HPDE6-E6E7 (cell line): ENCODE measurements around the gene BOD1.

Experiments
- DNase-seq: peaks from one replicate; pipeline ENCODE4 v3.0.0; 2011; ENCODE audit warnings: missing footprints; ENCODE audit errors: extremely low spot score

BOD1 gene

DNA sequence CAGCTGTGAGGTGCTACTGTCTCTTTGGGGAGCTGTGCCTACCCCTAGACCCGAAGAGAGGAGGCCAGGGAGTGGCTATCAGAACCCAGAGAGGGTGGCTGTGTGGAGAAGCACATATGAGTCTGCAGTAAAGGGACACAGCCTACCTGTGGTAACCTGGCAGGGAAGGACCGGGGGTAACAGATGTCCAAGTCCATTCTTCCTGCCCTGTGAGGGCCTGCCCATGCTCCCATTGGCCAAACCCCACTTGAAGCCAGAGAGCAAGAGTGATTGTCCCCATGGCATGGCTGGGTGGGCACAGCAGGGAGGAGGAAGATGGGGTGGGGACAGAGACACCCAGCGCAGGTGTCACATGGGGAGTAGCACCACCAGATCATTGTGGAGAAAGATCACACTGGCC, 39.3 kb downstream of the BOD1 start:
- DNase-seq = no peak

DNA sequence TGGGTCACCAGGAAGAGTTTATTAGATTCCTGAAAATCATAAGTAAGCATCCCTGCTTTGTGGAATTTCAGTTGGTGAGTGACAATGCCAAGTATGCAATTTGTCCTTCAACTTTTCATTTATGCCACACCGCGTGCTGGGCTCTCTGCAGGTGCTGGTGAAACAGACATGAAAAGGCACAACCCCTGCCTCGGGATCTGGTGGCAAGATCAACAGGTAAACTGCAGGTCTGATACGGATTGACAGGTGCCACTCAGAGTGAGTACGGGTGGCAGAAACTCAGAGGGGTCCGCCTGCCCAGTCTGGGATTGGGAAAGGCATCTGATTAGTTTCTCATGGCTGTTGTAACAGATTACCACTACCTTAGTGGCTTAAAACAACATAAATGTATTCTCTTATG, 40.5 kb downstream of the BOD1 start:
- no peak for DNase-seq

DNA sequence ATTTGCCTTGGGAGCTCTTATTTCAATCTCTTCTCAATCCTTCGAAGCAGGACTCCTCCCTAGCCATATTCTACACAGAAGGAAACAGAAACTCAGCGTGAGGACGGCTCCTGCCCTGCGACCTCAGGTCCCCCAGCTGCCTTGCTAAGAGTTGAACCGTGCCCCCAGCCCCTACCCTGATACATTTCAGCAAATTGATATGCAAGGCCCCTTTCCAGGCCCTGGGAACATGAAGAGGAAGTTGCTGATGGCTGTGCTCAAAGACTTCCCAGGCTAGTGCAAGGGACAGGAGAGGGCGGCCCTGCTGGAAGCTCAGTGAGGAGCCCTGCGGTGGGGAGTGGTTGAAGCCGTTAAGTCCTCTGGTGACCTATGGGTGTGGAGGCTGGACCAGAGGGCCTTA, 41.5 kb downstream of the BOD1 start:
- no peak for DNase-seq

DNA sequence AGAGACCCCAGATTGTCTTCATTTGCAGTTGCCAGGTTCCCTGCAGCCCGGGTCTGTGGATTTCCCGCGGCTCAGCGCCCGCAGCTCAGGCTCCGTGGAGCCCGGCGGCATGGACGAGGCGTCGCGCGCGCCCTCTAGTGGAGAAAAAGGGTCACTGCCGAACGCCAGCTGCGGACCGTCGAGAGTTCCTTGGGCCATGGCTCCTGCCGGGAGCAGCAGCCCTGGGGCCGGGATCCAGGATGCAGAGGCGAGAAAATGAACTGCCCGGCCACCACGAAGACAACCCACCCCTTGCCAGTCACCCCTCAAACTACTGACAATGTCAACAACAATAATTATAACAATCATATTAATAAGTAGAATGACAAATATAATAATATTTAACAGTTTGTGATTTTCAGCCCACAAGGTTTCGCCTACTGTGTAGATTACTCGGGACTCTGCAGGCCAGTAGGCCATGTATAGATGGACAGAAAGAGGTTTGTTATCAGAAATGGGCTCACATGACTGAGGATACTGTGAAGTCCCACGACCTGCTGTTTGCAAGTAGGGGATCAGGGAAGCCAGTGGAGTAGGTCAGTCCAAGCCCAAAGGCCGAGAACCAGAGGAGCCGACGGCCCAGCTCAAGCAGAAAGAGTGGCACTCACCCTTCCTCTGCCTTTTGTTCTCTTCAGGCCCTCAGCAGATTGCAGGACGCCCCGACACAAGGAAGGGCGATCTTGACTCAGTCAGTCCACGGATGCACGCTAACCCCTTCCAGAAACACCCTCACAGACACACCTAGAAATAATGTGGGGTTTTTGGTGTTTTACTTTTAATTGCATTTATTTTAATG, 43.1 kb downstream of the BOD1 start:
- peak; percentile 71 for DNase-seq

DNA sequence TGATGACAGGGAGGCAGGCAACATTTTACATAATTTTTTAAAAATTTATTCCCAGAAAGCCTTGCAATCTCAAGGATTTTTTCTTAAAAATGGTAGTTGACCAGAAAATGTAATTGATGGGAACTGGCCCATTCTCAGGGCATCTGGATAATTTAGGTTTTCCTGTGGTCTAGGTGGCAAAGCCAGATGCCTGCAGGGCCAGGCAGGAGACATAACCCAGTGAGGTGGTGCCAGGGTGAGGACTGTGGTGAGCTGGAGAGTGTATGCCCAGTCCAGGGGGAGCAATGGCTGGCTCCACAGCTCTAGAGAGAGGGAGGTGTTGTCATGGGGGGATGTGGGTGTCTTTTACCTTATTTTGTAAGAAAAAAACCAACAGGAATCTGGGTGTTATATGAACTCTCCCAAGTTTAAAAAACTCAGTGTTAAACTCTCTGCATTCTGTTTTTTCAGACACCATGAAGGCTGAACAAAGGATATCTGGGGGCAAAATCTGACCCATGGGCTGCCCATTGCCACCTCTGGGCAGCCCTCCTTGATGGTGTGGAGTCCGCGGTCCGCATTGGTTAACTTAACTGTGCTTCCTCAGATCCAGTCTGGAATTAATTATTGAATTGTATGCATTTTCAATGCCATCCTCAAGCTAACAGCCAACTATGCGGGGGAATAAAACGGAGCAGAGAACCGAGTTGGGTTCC, 43.9 kb downstream of the BOD1 start:
- no peak for DNase-seq

DNA sequence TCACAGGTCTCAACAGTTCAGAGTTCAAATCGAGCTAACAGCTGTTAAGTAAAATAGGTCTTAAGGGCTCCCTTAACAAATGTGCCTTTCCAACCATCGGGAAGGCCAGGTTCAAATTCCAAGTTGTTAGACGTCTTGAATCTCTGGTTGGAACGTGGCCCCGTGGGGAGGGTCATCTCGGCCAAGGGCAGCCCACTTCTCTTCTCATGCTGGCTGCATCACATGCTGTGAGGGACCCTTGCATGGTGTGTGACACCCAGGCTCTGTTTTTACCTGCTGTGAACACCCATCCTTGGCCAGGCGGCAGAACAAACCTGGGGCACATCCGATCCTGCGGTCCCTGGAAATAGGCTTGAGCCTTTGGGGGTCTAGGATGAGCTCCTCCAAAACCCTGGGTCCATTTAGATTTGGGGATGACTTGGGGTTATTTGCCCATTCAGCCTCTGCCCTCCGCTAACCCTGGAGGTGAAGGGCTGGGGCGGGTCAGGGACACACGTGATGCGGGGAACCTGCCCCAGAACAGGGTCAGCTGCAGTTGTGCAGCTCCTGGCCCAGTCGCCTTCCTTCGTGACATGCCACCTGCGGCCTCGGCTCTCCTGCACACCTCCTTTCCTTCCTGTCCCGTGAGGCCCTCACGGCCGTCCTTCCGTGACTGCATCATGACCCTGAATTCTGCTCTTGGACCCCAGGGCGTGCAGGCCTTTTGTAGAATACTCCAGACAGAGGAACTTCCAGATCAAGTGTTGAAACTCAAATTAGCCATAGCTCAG, 45.9 kb downstream of the BOD1 start:
- no peak for DNase-seq

DNA sequence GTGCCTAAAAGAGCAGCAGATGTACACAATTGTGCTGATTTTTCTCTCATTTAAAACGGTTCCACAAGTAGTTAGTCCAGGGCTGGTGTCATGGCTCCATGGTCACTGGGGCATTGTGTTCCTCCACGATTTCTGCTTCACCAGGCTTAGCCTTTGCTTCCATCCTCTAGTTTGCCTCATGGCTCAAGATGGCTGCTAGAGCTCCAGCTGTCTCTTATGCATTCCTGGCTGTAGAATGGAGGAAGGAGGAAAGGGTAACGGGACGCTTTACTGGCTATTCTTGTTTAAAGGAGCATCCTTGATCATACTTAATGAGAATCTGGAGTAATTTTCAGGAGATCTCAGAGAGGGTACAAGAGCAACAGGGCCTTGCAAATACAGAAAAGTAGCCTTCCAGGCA, 47.7 kb downstream of the BOD1 start:
- DNase-seq = no peak

DNA sequence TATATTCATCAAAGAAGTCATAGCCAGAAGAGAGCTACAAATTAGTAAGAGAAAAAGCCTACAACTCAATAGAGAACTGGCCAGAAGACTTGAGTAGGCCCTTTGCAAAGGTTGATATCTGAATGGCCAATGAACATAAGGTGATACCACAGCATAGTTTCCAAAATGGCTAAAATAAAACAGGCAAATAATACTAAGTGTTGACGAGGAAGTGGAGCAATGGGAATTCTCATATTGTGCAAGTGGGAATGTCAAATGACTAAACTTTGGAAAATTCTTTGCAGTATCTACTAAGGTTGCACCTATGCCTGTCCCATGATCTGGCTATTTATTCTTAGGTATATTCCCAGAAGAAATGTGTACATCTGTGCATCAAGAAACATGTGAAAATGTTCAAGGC, 48.3 kb downstream of the BOD1 start:
- DNase-seq = no peak

DNA sequence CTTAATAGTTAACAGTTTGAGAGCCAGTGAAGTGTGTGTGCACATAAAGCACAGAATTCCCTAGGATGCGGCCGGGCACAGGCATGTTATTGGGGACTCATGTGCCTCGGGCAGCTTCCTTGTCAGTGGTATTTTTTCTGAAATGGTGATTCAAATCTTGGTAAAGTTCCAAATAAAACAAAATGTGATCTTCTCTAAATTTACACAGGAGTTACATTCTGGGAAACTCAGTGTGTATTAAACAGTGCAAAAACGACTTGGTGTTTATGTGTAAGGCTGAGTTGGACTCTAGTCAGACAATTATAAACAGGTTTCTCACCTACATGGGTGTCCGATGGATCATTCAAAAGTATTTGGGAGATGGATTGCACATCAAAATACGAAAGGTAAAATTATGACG, 48.9 kb downstream of the BOD1 start:
- DNase-seq = peak; percentile 25

DNA sequence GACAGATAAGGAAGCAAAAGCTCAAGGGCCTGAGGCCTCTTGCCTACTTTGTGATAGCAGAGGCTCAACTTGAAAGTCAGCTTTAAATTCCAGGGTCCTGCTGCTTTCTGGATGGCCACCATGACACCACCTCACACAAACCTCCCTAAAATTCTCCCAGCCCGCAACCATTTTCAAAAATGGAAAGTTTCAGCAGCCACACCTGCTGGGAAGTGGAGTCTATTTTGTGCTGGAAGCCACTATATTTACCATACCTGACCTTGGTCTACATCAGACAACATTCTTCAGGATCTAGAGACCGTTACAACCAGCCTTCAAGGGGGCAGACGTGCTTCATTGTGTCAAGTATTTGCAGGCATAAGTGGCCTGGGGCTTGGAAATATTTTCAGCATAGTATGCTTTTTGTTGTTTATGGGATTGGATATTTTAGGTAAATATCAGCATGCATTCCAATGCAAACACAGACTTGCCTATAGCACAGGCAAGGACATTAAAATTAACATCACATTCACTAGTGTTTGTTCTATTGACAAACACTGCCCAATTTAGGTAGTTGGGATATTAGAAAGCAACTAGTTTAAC, 50.9 kb downstream of the BOD1 start:
- DNase-seq = no peak

DNA sequence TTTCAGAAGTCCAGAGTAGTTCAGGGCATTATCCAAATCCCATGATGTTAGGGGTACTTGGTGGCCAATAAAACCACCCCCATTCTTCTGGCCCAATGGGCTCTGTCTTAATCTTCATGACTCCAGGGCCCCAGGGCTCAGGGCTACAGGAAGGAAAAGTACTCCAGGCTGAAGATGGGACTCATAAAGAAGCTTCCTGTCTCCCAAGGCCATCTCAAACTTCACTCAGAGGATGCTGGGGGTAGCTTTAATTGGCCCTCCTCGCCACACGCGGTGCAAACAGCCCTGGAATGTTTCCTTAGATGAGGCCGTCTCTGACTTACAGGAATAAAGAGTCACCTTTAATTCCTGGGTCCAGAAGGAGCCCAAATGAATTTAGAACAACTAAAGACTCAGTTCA, 52.3 kb downstream of the BOD1 start:
- no peak for DNase-seq

DNA sequence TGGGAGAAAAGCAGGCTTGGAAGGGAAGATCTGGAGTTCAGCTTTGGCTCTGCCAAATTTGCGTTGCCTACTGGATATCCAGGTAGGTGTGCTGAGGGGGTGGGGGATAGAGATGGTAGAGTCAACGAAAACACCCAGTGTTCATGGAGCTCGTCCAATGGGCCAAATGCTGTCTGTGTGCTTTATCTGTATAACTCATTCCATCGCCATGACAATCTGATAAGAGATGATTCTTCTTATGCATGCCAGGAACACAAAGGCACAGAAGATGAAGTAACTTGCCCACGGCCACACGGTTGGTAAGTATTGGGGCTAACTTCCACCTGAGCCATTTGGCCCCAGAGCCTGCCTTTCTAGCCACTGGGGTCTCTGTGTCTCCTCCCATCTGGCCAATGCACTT, 53.2 kb downstream of the BOD1 start:
- no peak for DNase-seq

DNA sequence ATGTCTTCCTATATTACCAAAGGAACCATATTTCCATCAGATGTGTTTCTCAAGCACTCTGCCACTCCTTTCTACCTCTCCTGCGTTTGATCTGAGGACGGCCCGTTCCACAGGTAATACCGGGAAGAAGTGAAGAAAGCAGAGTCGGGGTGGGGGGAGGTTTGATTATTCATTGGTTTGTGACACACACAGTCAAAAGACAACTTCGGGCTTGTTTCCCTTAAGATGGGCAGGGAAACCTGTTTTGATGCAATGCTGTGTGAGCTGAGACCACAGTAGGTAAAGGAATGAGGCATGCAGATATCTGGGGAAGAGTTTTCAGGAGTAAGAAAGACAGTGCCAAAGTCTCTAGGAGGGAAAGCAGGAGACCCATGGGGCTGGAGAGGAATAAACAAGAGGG, 54.0 kb downstream of the BOD1 start:
- DNase-seq = no peak
